AG09319 (cell line): Measurements from ENCODE around the gene NUDT14.

Experiments
- DNase-seq: peaks from one replicate; pipeline ENCODE4 v3.0.0-alpha.2; 2010; ENCODE audit warnings: low read depth; ENCODE audit errors: extremely low read depth
- TF ChIP-seq, protein P1 (sequence below): IDR thresholded peaks from 2 replicates; pipeline ENCODE4 v1.5.1; 2011; ENCODE audit warnings: low read depth, mild to moderate bottlenecking, inconsistent platforms, low read length, moderate library complexity

NUDT14 gene

DNA sequence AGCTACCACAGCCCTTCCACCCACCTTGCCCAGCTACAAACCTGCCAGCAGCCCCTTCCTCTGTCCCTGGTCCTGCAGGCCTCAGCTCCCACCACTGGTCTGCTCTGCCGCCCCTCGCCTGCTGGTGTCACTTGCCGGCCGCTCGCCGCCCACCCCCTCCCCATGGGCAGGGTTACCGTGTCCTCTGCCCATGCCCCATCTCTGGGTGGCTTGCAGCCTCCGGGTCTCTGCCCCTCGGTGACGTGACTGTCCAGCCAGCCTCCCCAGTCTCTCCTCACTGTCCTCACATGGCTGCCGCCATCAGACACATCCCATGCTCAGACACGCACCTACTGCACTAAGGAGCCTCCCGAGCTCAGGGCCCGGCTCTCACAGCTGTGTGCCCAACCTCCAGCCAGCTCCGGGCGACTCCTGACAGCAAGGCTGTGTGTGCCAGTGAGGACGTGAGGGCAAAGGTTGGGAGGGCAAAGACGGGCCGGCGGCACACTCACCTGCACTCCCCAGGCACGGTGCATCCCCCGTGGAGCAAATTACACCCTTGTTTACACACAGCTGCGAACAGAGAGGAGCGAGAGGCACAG, 26.0 kb downstream of the NUDT14 start:
- TF ChIP-seq, protein P1, sequence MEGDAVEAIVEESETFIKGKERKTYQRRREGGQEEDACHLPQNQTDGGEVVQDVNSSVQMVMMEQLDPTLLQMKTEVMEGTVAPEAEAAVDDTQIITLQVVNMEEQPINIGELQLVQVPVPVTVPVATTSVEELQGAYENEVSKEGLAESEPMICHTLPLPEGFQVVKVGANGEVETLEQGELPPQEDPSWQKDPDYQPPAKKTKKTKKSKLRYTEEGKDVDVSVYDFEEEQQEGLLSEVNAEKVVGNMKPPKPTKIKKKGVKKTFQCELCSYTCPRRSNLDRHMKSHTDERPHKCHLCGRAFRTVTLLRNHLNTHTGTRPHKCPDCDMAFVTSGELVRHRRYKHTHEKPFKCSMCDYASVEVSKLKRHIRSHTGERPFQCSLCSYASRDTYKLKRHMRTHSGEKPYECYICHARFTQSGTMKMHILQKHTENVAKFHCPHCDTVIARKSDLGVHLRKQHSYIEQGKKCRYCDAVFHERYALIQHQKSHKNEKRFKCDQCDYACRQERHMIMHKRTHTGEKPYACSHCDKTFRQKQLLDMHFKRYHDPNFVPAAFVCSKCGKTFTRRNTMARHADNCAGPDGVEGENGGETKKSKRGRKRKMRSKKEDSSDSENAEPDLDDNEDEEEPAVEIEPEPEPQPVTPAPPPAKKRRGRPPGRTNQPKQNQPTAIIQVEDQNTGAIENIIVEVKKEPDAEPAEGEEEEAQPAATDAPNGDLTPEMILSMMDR: no peak
- DNase-seq: no peak

DNA sequence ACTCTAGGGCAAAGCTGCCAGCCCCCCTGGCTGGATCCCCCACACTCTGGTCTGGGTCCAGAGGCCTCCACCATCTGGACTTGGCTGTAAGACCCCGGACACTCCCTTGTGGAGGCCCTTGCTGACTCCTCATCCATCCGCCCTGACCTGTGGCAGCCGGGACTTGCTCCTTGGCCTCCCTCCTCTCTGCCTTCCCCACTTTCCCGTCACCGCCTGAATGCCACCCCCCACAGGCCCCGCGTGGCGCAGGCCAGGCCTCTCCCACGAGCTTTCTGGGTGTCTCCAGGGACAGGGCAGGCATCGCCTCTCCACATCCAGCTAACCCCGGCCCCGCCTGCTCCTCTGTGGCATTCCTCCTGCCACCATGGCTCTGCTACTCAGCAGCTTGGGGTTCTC, 26.6 kb downstream of the NUDT14 start:
- TF ChIP-seq, protein P1: no peak
- no peak for DNase-seq

DNA sequence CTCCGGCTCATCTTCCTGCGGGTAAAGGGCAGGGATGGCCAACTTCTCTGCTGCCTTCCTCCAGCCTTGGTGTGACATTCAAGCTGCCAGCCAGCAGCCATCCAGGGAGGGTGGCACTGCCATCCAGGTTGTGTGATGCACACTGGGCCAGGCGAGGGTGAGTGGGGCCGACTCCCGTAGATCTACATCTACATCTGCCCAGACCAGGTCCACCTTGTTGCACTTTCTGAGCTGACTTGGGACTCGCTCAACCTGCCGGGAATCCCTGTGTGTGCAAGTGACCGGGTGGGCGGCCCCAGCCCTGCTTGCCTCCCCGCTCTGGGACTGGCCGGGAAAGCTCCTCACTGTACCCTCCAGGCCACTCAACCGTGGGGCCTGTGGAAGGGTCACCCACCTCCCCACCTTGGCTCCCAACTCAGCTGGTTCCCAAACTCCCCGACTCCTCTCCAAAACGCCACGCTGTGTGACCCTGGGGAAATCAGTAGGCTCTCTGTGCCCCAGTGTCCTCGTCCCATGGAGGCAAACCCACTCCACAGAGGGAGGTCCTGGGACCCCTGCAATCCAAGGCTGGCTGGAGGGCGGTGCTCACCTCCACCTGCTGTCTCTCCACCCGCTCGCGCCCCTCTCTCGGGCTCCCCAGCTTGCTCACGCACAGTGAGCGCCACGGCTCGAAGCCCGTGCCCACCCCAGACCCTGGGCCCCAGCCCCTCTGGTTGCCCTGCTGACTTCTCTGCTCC, 27.2 kb downstream of the NUDT14 start:
- no peak for DNase-seq
- TF ChIP-seq, protein P1: no peak

DNA sequence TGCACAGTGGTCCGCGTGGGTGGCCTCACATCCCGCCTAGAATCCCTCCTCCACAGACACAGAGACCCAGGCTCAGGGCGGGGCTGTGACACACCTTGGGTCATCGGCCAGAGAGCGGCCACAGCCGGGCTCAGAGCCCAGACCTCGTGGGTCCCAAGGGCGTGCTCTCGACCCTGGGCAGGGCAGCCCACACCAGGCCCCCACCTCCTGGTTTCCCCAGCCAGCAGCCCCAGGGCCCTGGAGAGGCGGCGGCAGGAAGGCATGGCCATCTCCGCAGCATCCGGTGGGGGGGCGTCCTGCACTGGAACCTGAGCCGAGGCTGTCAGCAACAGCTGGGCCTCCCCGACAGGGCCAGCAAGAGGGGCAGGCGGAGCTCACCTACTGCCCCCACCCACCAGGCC, 27.8 kb downstream of the NUDT14 start:
- no peak for DNase-seq
- TF ChIP-seq, protein P1: no peak

DNA sequence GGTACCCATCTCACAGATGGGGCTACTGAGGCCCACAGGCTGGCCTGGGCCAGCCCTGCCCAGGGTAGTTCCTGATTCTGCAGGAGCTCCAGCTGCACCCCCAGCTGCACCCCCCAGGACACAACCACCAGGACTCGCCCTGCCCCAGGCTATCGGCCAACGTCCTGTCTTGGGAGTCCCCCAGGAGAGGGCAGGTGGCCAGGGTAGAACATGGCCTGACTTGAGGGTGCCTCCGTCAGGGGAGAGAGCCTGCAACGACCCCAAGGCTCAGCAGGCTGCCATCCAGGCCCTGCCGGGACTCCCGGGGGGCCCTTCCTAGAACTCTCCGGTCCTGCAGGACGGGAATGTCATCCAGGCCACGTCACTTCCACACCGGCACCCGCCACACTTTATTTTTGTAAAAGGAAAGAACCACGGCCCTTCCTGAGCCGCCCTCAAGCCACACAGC, 28.3 kb downstream of the NUDT14 start:
- TF ChIP-seq, protein P1: no peak
- no peak for DNase-seq

DNA sequence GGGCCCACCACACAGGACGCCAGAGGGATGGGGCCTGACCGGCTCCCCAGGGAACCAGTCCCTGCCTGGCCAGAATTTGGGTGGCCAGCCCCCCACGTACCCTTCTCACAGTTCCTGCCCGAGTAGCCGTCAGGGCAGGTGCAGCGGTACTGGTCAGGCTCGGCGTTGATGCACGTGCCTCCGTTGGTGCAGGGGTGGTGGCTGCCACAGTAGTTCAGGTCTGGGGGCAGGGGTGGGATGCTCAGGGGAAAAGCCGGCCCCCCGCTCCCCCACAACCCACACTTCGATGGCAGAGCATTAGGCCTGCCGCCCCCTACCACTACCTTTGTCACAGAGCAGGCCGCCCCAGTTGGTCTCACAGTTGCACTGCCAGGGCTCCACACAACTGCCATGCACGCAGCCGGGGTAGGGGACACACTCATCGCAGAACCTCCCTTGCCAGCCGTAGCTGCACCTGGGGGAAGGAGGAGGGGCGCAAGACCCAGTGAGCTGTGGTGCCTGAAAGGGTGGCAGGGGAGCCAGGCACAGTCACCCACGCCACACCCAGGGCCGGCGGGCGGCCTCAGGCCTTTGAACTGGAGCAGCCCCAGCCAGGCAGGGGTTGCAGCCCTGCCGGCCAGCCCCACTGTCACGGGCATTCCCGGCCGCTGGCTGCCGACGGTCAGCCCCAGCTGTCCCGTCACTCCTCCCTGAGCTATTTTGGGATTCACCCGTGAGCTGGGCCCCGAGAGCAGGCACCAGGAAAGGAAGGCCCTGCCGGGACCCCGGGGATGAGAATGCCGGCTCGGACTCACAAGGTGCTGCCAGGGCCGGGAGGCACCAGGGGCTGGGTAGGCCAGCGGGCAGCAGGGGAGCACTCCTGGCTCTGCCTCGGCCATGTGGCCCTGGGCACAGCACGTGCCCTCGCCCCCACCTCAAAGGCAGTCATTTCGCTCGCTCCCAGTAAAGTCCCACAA, 29.0 kb downstream of the NUDT14 start:
- no peak for DNase-seq
- TF ChIP-seq, protein P1: no peak
